ENCODE results near the gene SLC26A9.
"Not testable (repeated sequence)": the region's sequence is repeated elsewhere in the genome, so short reads cannot be mapped to it uniquely, and the experiment has no call there.

Gene SLC26A9

DNA sequence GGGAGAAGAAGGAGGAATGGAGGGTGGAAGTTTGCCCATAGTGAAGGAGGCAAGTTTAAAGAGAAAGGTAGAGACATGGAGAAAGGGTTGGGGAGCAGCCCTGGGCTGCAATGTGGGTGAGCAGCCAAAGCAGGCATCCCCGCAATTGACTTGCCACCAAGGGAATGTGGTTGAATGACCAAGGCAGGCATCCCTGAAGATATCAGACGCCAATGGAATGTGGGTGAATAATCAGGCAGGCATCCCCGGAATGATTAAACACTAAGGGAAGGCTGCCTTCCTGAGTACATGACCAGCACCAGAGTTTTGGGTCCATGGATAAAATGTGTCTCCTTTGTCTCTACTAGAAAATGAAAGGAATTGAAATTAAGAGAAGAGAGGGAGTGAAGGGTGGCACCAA is 53.5 kb downstream of the SLC26A9 start:
- DNase-seq (ENCODE audit: low read depth) = not testable (repeated sequence)

DNA sequence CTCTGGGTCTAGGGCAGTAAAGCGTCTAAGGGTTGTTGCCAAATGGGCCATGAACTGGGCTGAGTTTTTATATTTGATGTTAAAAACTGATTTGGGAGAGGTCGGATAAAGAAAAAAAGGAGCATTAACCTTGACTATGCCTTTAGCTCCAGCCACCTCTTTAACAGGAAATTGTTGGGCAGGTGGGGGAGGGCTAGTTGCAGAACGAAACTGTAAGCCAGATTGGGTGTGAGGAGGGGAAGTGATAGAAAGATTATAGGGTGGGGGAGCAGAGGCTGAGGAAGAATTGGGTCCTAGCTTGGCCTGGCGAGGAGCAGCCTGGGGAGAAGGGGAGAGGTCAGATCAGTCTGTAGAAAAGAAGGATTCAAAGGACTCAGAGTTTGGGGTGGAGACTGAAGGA is 54.2 kb downstream of the SLC26A9 start:
- DNase-seq (ENCODE audit: low read depth) = not testable (repeated sequence)

DNA sequence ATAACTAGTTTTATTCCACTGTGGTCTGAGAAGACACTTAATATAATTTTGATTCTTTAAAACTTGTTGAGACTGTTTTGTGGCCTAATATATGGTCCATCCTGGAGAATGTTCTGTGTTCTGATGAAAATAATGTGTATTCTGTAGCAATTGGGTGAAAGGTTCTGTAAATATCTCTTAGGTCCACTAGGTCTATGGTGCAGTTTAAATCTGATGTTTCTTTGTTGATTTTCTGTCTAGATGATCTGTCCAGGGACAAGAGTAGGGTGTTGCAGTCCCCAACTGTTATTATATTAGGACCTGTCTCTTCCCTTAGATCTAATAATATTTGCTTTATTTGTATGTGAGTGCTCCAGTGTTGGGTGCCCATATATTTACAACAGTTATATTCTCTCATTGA is 59.5 kb downstream of the SLC26A9 start:
- DNase-seq (ENCODE audit: low read depth) = no peak

DNA sequence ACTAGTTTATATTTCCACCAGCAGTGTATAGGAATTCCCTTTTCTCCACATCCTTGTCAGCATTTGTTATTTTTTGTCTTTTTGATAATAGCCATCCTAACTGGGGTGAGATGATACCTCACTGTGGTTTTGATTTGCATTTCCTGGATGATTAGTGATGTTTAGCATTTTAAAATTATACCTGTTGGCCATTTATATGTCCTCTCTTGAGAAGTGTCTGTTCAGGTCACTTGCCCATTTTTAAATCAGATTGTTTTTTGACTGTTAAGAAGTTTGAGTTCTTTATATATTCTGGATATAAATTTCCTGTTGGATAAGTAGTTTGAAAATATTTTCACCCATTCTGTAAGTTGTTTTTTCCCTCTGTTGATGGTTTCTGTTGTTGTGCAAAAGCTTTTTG is 62.3 kb downstream of the SLC26A9 start:
- DNase-seq (ENCODE audit: low read depth) = no peak

DNA sequence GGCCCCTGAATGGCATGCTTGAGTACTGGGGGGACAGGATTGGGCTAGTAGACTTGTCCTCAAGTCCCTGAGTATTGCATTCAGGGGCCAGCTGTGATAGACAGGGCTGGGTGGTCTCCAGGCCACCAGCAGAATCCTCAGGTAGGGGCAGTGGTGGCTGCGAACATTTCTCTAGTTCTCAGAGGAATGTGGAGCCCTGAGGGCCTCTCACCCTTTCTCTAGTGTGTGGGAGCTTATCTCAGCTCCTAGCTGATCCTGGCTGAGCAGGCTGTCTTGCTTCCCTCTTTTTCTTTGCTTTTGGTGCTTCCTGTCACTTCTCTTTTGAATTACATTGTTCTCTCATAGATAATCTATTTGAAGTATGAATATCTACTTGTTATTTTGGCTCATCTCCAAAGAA is 63.3 kb downstream of the SLC26A9 start:
- DNase-seq (ENCODE audit: low read depth) = no peak

DNA sequence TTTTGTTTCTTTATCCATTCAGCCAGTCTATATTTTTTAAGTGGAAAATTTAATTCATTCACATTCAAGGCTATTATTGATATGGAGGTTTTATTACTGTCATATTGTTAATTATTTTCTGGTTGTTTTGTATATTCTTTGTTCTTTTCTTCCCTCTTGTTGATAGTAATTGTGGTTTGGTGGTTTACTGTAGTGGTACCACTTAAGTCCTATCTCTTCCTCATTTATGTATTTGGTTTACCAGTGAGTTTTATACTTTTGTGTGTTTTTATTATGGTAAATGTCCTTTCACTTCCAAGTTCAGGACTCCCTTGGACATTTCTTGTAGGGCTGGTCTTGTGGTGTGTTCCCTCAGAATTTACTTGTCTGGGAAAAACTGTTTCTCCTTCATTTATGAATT is 65.2 kb downstream of the SLC26A9 start:
- no peak for DNase-seq (ENCODE audit: low read depth)

DNA sequence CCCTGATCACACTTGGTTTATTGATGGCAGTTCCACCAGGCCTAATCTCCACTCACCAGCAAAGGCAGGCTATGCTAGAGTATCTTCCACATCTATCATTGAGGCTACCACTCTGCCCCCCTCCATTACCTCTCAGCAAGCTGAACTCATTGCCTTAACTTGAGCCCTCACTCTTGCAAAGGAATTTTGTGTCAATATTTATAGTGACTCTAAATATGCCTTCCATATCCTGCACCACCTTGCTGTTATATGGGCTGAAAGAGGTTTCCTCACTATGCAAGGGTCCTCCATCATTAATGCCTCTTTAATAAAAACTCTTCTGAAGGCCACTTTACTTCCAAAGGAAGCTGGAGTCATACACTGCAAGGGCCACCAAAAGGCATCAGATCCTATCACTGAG is 70.1 kb downstream of the SLC26A9 start:
- DNase-seq (ENCODE audit: low read depth) = not testable (repeated sequence)

DNA sequence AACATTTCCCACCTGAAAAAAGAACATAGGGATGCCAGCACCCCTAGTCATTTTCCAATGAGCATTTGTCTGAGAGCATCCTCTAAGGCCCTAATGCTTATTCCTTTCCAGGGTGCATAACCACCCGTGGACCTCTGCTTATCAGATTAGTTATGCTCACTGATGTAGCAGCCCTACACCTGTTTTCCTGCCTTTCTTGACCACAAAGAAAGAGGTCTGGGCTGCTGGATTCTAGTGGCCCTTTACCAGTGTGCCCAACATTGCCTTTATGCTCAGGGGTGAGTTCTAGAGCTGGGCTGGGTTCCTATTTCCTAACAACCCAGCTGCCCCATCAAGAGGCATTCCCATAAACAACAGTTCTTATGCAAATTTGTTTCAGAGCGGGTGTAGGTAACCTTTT is 73.0 kb downstream of the SLC26A9 start:
- DNase-seq (ENCODE audit: low read depth) = no peak

Data from activated T-helper 1 cell treated with Interleukin-2 at 50 U/mL for 16 hours (primary cell).